Measurements from ENCODE around the gene RHOB.

Gene RHOB

GRCh38 chr2:20438334-20439192 lies 8.3 kb upstream of the RHOB start:
- DNase-seq (ENCODE audit: low spot score): peak; percentile 55

DNA sequence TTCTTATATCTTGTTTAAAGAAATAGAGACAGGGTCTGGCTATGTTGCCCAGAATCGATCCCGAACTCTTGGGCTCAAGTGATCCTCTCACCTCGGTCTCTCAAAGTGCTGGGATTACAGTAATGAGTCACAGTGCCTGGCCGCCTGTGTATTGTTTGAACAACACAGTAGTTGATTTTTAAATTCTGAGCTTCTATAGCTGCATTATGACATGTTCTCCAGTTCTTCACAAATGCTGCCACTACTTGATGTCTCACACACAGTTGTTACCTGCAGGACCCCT lies 7.7 kb upstream of the RHOB start:
- no peak for DNase-seq (ENCODE audit: low spot score)

DNA sequence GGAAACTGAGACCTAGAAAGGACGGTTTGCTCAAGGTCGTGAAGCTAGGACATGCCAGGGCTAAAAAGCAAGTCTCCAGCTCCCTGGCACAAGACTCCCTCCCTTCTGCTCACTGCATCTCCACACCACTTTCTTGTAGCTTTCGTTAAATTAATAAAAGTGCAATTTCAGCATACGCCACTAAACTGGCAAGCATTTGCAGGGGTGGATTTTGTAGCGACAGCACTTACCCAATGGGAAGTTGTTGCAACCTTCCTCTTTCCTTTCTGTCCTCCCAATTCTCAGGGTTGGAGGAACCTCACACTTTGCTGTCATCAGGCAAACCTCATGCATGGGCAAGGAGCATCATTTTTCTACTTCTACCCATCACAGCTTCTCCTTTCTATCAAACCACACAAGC lies 7.4 kb upstream of the RHOB start:
- no peak for DNase-seq (ENCODE audit: low spot score)

DNA sequence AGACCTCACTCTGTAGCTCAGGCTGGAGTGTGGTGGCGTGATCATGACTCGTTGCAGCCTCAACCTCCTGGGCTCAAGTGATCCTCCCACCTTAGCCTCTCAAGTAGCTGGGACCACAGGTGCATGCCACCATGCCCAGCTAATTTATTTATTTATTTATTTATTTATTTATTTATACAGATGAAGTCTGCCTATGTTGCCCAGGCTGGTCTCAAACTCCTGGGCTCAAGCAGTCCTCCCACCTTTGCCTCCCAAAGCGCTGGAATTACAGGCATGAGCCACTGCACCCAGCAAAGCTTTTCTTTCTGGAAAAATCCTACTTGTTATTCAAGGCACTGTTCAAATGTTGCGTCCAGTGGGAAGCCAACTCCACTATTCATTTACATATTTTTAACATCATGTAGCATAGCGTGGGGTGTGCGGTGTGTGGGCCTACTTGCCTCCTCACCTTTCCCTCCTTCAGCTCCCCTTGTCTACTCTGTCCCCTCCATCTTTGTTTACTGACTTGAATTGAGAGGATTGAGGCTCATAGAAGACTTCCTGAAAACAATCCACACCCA lies 6.8 kb upstream of the RHOB start:
- no peak for DNase-seq (ENCODE audit: low spot score)

GRCh38 chr2:20443276-20443920 lies 3.5 kb upstream of the RHOB start:
- DNase-seq (ENCODE audit: low spot score): no peak

GRCh38 chr2:20444101-20444992 lies 2.5 kb upstream of the RHOB start:
- DNase-seq (ENCODE audit: low spot score): no peak

GRCh38 chr2:20444993-20445910 lies 1.6 kb upstream of the RHOB start:
- no peak for DNase-seq (ENCODE audit: low spot score)

GRCh38 chr2:20446255-20446916 lies 488 bp upstream of the RHOB start:
- DNase-seq (ENCODE audit: low spot score): no peak

DNA sequence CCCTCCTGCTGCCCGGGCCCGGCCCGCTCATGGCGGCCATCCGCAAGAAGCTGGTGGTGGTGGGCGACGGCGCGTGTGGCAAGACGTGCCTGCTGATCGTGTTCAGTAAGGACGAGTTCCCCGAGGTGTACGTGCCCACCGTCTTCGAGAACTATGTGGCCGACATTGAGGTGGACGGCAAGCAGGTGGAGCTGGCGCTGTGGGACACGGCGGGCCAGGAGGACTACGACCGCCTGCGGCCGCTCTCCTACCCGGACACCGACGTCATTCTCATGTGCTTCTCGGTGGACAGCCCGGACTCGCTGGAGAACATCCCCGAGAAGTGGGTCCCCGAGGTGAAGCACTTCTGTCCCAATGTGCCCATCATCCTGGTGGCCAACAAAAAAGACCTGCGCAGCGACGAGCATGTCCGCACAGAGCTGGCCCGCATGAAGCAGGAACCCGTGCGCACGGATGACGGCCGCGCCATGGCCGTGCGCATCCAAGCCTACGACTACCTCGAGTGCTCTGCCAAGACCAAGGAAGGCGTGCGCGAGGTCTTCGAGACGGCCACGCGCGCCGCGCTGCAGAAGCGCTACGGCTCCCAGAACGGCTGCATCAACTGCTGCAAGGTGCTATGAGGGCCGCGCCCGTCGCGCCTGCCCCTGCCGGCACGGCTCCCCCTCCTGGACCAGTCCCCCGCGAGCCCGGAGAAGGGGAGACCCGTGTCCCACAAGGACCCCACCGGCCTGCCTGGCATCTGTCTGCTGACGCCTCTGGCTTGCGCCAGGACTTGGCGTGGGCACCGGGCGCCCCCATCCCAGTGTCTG lies 767 bp downstream of the RHOB start:
- DNase-seq (ENCODE audit: low spot score): no peak

- no peak for DNase-seq (ENCODE audit: low spot score)
Measured at GRCh38 chr2:20448246-20448976, 1.5 kb downstream of the RHOB start.

DNA sequence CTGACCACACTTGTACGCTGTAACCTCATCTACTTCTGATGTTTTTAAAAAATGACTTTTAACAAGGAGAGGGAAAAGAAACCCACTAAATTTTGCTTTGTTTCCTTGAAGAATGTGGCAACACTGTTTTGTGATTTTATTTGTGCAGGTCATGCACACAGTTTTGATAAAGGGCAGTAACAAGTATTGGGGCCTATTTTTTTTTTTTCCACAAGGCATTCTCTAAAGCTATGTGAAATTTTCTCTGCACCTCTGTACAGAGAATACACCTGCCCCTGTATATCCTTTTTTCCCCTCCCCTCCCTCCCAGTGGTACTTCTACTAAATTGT lies 2.1 kb downstream of the RHOB start:
- DNase-seq (ENCODE audit: low spot score): no peak

GRCh38 chr2:20449501-20450200 lies 2.8 kb downstream of the RHOB start:
- DNase-seq (ENCODE audit: low spot score): no peak

DNA sequence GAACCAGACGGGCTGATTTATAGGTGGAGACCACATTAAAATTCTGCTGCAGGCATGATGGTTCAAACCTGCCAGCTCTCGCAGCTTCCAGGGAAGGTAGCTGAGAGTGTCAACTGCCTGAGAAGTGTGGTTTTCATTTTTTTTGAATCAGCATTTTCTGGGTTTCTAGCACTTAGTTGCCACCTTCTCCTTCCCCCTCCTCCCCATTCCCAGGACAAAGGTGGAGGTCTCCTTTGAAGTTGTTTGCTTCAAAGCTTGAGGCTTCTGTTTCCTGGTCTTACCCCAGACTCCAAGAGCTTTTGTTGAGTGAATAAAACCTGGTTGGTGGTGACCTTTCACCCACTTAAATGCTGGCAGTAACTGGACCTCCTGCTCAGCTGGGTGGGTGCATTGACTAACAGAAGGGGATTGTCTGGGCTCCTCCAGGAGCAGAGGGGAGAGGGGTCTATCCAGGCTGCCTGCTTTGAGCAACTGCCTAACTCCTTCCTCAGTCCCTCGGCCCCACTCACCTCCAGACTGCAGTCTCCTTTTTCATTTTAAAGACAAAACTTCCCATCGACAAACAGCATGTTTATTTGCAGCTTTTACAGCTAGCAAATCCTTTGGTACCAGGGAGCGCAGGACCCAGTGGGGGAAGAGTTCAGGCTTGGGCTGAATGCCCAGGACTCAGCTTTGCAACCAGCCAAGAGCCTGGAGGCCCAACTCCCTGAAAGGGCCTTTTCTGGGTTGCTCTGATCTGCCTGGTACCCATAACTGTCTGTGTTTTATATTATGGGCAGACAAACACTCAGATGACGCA lies 3.5 kb downstream of the RHOB start:
- peak; percentile 68 for DNase-seq (ENCODE audit: low spot score)

- no peak for DNase-seq (ENCODE audit: low spot score)
Measured at GRCh38 chr2:20451000-20451290, 4.1 kb downstream of the RHOB start.

GRCh38 chr2:20451341-20451740 lies 4.5 kb downstream of the RHOB start:
- no peak for DNase-seq (ENCODE audit: low spot score)

DNA sequence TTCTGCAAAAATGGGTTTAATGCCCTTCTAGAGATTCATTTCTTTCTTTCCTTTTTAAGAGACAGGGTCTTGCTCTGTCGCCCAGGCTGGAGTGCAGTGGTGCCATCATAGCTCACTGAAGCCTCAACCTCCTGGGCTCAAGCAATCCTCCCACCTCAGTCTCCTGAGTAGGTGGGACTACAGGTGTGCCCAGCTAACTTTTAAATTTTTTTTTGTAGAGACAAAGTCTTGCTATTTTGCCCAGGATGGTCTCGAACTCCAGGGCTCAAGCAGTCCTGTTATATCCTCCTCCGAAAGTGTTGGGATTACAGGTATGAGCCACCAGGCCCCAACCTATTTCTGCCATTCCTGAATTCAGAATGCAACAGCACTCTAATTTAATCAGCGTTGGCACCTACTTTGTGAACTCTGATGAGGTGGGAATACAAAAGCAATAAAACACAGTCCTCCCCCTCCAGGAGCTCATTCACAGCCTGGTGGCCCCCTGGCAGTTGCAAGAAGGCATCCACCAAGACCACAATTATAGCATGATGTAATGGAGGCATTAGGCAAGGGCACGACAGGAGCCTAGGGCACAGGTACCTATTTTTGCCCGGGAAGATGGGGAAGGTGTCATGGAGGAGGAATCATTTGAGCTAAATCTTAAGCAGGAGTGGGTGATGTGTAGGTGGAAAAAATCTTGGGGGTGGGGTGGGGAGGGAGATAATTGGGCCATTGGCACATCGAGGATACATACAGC lies 5.1 kb downstream of the RHOB start:
- DNase-seq (ENCODE audit: low spot score): no peak

GRCh38 chr2:20452551-20452950 lies 5.7 kb downstream of the RHOB start:
- DNase-seq (ENCODE audit: low spot score): no peak

DNA sequence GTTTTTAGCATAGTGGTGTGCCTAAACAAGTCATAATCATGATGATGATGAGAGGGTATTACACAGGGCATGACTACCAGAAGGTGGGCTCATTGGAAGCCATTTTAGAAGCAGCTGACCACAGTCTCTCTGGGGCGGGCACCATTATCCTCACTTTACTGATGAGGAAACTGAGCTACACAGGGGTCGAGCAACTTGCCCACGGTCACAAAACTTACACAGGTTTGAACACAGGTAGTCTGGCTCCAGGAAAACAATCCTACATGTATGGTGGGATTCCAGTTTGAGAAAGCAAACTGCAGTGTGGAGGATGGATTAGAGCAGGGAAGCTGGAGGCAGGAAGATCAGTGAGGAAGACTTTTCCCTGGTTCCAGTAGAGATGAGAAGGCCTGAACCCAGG lies 6.2 kb downstream of the RHOB start:
- no peak for DNase-seq (ENCODE audit: low spot score)
